Activated CD8-positive, alpha-beta T cell treated with anti-CD3 and anti-CD28 coated beads for 36 hours (primary cell): ENCODE results near the gene OR51V1. TPM values are rescaled to one million over a fixed set of nuclear protein-coding genes. Genes with fewer than 3 reads are reported as not detected.

Source experiments
- ATAC-seq: fragments of 200-7000 bp; cut with Tn5 transposase; one replicate; pipeline ENCODE4 v1.10.0; 2021; ENCODE audit warnings: mild to moderate bottlenecking, moderate library complexity
- CTCF ChIA-PET: fragments of 350-600 bp; sonication (Branson Sonifier 250); formaldehyde crosslinking; loops from one replicate; lab custom pipeline; 2021; ENCODE audit warnings: antibody characterized with exemption; lab: Charles Lee
- POLR2A ChIA-PET: fragments of 350-600 bp; sonication (Branson Sonifier 250); formaldehyde crosslinking; loops from one replicate; lab custom pipeline; 2021; ENCODE audit warnings: antibody characterized with exemption; lab: Charles Lee
- DNase-seq: peaks from one replicate; pipeline ENCODE4 v3.0.0-alpha.2; 2020
- H3K27ac Mint-ChIP-seq: one replicate; pipeline ENCODE4 v1.8.0; 2021; ENCODE audit warnings: mild to moderate bottlenecking, mixed read lengths
- H3K27me3 Mint-ChIP-seq: one replicate; pipeline ENCODE4 v1.8.0; 2021; ENCODE audit warnings: mixed read lengths
- H3K36me3 Mint-ChIP-seq: one replicate; pipeline ENCODE4 v1.8.0; 2021; ENCODE audit warnings: low read depth, mixed read lengths
- H3K4me1 Mint-ChIP-seq: one replicate; pipeline ENCODE4 v1.8.0; 2021; ENCODE audit warnings: low read depth, mixed read lengths
- H3K4me3 Mint-ChIP-seq: one replicate; pipeline ENCODE4 v1.8.0; 2021; ENCODE audit warnings: mild to moderate bottlenecking, moderate library complexity, mixed read lengths
- H3K9me3 Mint-ChIP-seq: one replicate; pipeline ENCODE4 v1.8.0; 2021; ENCODE audit warnings: mixed read lengths
- CTCF ChIP-seq: fragments of 200-600 bp; IDR thresholded peaks from one replicate; pipeline ENCODE4 v1.8.0; 2022; ENCODE audit warnings: antibody characterized with exemption, mild to moderate bottlenecking
- intact Hi-C: fragments of 100-400 bp; cut with micrococcal nuclease; formaldehyde crosslinking; loops from one replicate; pipeline ENCODE4 v1.10.0; 2022
- total RNA-seq, 2 experiments: library from RNA; stranded (reverse); gene quantifications; one replicate each; pipeline ENCODE4 v1.2.3, GENCODE V29; 2021

OR51V1 gene
- total RNA-seq, 2 experiments from 2014 or later = not detected

- POLR2A ChIA-PET = no interaction called here
- Mint-ChIP-seq H3K4me3 (no peak overlapping the region), H3K9me3 (no peaks in the 10 kb centered on the region), H3K4me1 (no peaks in the 10 kb centered on the region), H3K27me3 (peaks cover 4% of the 10 kb centered on the region), H3K27ac (no peak overlapping the region), H3K36me3 (no peaks in the 10 kb centered on the region)
- CTCF ChIA-PET = no interaction called here
- intact Hi-C loops = no loop called here
- no peak for DNase-seq
- ATAC-seq = no peak
- TF ChIP-seq CTCF = no peak
These were observed 35.0 kb upstream of the OR51V1 start for GRCh38 chr11:5235364-5236095.

GRCh38 chr11:5234381-5234834 lies 33.9 kb upstream of the OR51V1 start, which contains the start of gene HBD:
Gene HBD (minus strand): TSS chr11:5234483. CDS start chr11:5234433, 50 bp downstream.
- H3K36me3 Mint-ChIP-seq = no peaks in the 10 kb centered on the region
- CTCF ChIA-PET = no interaction called here
- no peak for ATAC-seq
- no peak within 1 kb of the TSS for H3K27ac Mint-ChIP-seq
- H3K4me3 Mint-ChIP-seq = no peak within 1 kb of the TSS
- POLR2A ChIA-PET = no interaction called here
- no peak for DNase-seq
- no peak for TF ChIP-seq CTCF
- H3K9me3 Mint-ChIP-seq = no peaks in the 10 kb centered on the region
- peaks cover 4% of the 10 kb centered on the region for H3K27me3 Mint-ChIP-seq
- H3K4me1 Mint-ChIP-seq = no peaks in the 10 kb centered on the region
- intact Hi-C loops = no loop called here

- ATAC-seq (no peak), DNase-seq (no peak)
- H3K27me3 Mint-ChIP-seq = peaks cover 4% of the 10 kb centered on the region
- no peaks in the 10 kb centered on the region for H3K4me1 Mint-ChIP-seq
- intact Hi-C loops = no loop called here
- no peak overlapping the region for H3K4me3 Mint-ChIP-seq
- H3K27ac Mint-ChIP-seq = no peak overlapping the region
- ChIA-PET POLR2A (no interaction called here), CTCF (no interaction called here)
- no peaks in the 10 kb centered on the region for H3K9me3 Mint-ChIP-seq
- no peak for TF ChIP-seq CTCF
- H3K36me3 Mint-ChIP-seq = no peaks in the 10 kb centered on the region
These were observed 32.8 kb upstream of the OR51V1 start for GRCh38 chr11:5233307-5233706.

GRCh38 chr11:5232821-5233220 lies 32.3 kb upstream of the OR51V1 start:
- H3K27me3 Mint-ChIP-seq = peaks cover 4% of the 10 kb centered on the region
- no peak overlapping the region for H3K27ac Mint-ChIP-seq
- TF ChIP-seq CTCF = no peak
- H3K9me3 Mint-ChIP-seq = no peaks in the 10 kb centered on the region
- ChIA-PET POLR2A (no interaction called here), CTCF (no interaction called here)
- no peaks in the 10 kb centered on the region for H3K4me1 Mint-ChIP-seq
- DNase-seq (no peak), ATAC-seq (no peak)
- H3K36me3 Mint-ChIP-seq = no peaks in the 10 kb centered on the region
- intact Hi-C loops = no loop called here
- no peak overlapping the region for H3K4me3 Mint-ChIP-seq

- H3K4me1 Mint-ChIP-seq = no peaks in the 10 kb centered on the region
- H3K27me3 Mint-ChIP-seq = peaks cover 3% of the 10 kb centered on the region
- ATAC-seq (no peak), DNase-seq (no peak)
- no peak overlapping the region for H3K4me3 Mint-ChIP-seq
- ChIA-PET POLR2A (no interaction called here), CTCF (no interaction called here)
- no peak for TF ChIP-seq CTCF
- no peaks in the 10 kb centered on the region for H3K36me3 Mint-ChIP-seq
- no peak overlapping the region for H3K27ac Mint-ChIP-seq
- intact Hi-C loops = no loop called here
- H3K9me3 Mint-ChIP-seq = no peaks in the 10 kb centered on the region
These were observed 31.7 kb upstream of the OR51V1 start for GRCh38 chr11:5232176-5232575.
